Measurements from ENCODE around the gene ASH1L. TPM values are rescaled to one million over a fixed set of nuclear protein-coding genes. Genes with fewer than 3 reads are reported as not detected.
"Not testable (repeated sequence)": the region's sequence is repeated elsewhere in the genome, so short reads cannot be mapped to it uniquely, and the experiment has no call there.

ASH1L gene
- total RNA-seq, 1 donor: 41.6 TPM

DNA sequence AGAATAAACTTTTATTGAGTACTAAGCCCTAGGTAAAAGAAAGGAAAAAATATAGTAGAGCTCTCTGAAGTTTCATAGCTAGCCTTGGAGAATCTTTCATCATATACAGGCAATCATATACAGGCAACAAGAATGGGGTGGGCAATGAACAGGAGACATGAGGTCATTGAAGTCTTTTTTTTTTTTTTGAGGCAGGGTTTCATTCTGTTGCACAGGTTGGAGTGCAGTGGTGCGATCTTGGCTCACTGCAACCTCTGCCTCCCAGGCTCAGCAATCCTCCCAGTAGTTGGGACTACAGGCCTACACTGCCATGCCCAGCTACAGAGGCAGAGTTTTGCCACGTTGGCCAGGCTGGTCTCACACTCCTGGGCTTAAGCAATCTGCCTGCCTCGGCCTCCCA lies 219.8 kb downstream of the ASH1L start:
- Histone ChIP-seq H3K27me3 (ENCODE audit: insufficient read depth, low read length) (no peaks in the 10 kb centered on the region), H3K9me3 (ENCODE audit: low read depth, low read length) (no peaks in the 10 kb centered on the region), H3K4me1 (ENCODE audit: insufficient read depth, low read length) (no peaks in the 10 kb centered on the region), H3K4me3 (ENCODE audit: insufficient read depth, low read length) (no peak overlapping the region), H3K27ac (ENCODE audit: low read depth, low read length) (no peak overlapping the region), H4K20me1 (ENCODE audit: insufficient read depth, low read length) (no peaks in the 10 kb centered on the region), H2AFZ (ENCODE audit: low read length) (no peak overlapping the region), H3K36me3 (ENCODE audit: insufficient read depth, low read length) (peaks cover 78% of the 10 kb centered on the region), H3K79me2 (ENCODE audit: insufficient read depth, low read length) (no peaks in the 10 kb centered on the region), H3K4me2 (ENCODE audit: insufficient read depth, low read length) (no peak overlapping the region)
- no peak for TF ChIP-seq CTCF (IDR thresholded peaks at IDR 0.05; ENCODE audit: extremely low read depth, low read depth, low read length)
- peak; percentile 14 for DNase-seq (ENCODE audit: insufficient read length, low spot score, missing footprints)

GRCh38 chr1:155339515-155340097 lies 223.0 kb downstream of the ASH1L start:
- Histone ChIP-seq H3K36me3 (ENCODE audit: insufficient read depth, low read length) (peaks cover 72% of the 10 kb centered on the region), H3K27me3 (ENCODE audit: insufficient read depth, low read length) (no peaks in the 10 kb centered on the region), H3K9me3 (ENCODE audit: low read depth, low read length) (no peaks in the 10 kb centered on the region), H3K4me1 (ENCODE audit: insufficient read depth, low read length) (no peaks in the 10 kb centered on the region), H3K4me2 (ENCODE audit: insufficient read depth, low read length) (no peak overlapping the region), H3K27ac (ENCODE audit: low read depth, low read length) (no peak overlapping the region), H3K4me3 (ENCODE audit: insufficient read depth, low read length) (no peak overlapping the region), H4K20me1 (ENCODE audit: insufficient read depth, low read length) (no peaks in the 10 kb centered on the region), H3K79me2 (ENCODE audit: insufficient read depth, low read length) (no peaks in the 10 kb centered on the region), H2AFZ (ENCODE audit: low read length) (no peak overlapping the region)
- no peak for DNase-seq (ENCODE audit: insufficient read length, low spot score, missing footprints)
- no peak for TF ChIP-seq CTCF (IDR thresholded peaks at IDR 0.05; ENCODE audit: extremely low read depth, low read depth, low read length)

DNA sequence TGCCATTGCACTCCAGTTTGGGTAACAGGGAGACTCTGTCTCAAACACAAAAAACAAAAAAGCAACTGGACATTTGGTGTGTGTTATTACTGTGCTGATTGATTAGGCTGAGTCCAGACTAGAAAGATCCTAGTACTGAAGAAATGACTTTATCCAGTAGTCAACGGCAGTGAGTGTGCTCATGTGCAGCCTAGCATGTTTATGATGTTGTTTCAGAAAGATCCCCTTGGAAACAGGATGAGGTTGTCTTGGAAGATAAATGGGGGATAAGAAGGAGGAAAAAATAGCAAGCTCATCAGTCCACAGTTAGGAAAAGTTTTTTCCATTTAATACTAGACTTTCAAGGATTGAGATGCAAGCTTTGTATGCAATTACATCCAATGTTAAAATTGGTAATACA lies 227.6 kb downstream of the ASH1L start:
- no peak overlapping the region for H3K27ac ChIP-seq (ENCODE audit: low read depth, low read length)
- no peak overlapping the region for H3K4me3 ChIP-seq (ENCODE audit: insufficient read depth, low read length)
- no peak overlapping the region for H2AFZ ChIP-seq (ENCODE audit: low read length)
- H3K27me3 ChIP-seq (ENCODE audit: insufficient read depth, low read length): no peaks in the 10 kb centered on the region
- H3K79me2 ChIP-seq (ENCODE audit: insufficient read depth, low read length): peaks cover 2% of the 10 kb centered on the region
- TF ChIP-seq CTCF (IDR thresholded peaks at IDR 0.05; ENCODE audit: extremely low read depth, low read depth, low read length): no peak
- no peaks in the 10 kb centered on the region for H3K4me1 ChIP-seq (ENCODE audit: insufficient read depth, low read length)
- DNase-seq (ENCODE audit: insufficient read length, low spot score, missing footprints): no peak
- H3K4me2 ChIP-seq (ENCODE audit: insufficient read depth, low read length): no peak overlapping the region
- H4K20me1 ChIP-seq (ENCODE audit: insufficient read depth, low read length): peaks cover 3% of the 10 kb centered on the region
- peaks cover 60% of the 10 kb centered on the region for H3K36me3 ChIP-seq (ENCODE audit: insufficient read depth, low read length)
- no peaks in the 10 kb centered on the region for H3K9me3 ChIP-seq (ENCODE audit: low read depth, low read length)

DNA sequence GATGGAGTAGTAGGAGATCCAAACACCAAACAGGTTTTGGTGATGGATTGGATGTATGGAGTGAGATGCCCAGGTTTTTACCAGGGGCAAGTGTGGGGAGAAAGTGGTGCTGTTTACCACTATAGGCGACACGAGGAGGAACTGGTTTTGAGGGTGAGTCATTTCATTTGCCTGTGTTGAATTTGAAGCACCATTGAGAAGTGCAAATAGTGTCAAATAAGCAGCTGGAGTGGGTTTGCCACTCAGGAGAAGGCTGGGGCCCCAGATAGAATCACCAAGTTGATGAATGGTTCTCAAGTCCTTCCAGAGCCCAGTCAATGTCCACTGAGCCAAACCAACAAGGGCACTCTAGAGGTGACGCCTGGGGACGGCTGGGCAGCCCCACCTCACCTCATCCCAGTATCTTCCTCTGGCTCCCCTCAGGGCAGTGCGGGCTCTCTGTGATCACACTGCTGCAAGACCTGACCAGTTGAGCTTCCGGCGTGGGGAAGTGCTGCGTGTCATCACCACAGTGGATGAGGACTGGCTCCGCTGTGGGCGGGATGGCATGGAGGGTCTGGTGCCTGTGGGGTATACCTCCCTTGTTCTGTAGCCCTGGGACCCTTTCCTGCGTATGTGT lies 232.5 kb downstream of the ASH1L start:
- H4K20me1 ChIP-seq (ENCODE audit: insufficient read depth, low read length): peaks cover 14% of the 10 kb centered on the region
- H3K27me3 ChIP-seq (ENCODE audit: insufficient read depth, low read length): no peaks in the 10 kb centered on the region
- peaks cover 44% of the 10 kb centered on the region for H3K36me3 ChIP-seq (ENCODE audit: insufficient read depth, low read length)
- H3K4me1 ChIP-seq (ENCODE audit: insufficient read depth, low read length): peaks cover 7% of the 10 kb centered on the region
- DNase-seq (ENCODE audit: insufficient read length, low spot score, missing footprints): peak; percentile 41
- no peak overlapping the region for H3K27ac ChIP-seq (ENCODE audit: low read depth, low read length)
- H2AFZ ChIP-seq (ENCODE audit: low read length): no peak overlapping the region
- no peak for TF ChIP-seq CTCF (IDR thresholded peaks at IDR 0.05; ENCODE audit: extremely low read depth, low read depth, low read length)
- H3K4me2 ChIP-seq (ENCODE audit: insufficient read depth, low read length): no peak overlapping the region
- no peak overlapping the region for H3K4me3 ChIP-seq (ENCODE audit: insufficient read depth, low read length)
- no peaks in the 10 kb centered on the region for H3K9me3 ChIP-seq (ENCODE audit: low read depth, low read length)
- H3K79me2 ChIP-seq (ENCODE audit: insufficient read depth, low read length): peaks cover 22% of the 10 kb centered on the region

DNA sequence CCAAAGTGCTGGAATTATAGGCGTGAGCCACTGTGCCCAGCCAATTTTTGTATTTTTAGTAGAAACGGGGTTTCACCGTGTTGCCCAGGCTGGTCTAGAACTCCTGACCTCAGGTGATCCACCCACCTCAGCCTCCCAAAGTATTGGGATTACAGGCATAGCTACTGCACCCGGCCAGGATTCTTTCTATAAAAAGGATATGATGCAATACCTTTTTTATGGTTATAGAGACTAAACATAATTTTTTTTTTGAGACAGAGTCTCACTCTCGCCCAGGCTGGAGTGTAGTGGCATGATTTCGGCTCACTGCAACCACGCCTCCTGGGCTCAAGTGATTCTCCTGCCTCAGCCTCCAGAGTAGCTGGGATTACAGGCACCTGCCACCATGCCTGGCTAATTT lies 233.7 kb downstream of the ASH1L start:
- DNase-seq (ENCODE audit: insufficient read length, low spot score, missing footprints); H3K27me3 ChIP-seq (ENCODE audit: insufficient read depth, low read length); H3K4me3 ChIP-seq (ENCODE audit: insufficient read depth, low read length); H2AFZ ChIP-seq (ENCODE audit: low read length); H3K4me1 ChIP-seq (ENCODE audit: insufficient read depth, low read length); H3K27ac ChIP-seq (ENCODE audit: low read depth, low read length); H3K4me2 ChIP-seq (ENCODE audit: insufficient read depth, low read length); H3K9me3 ChIP-seq (ENCODE audit: low read depth, low read length): not testable (repeated sequence)
- H3K79me2 ChIP-seq (ENCODE audit: insufficient read depth, low read length): peaks cover 30% of the 10 kb centered on the region
- peaks cover 40% of the 10 kb centered on the region for H3K36me3 ChIP-seq (ENCODE audit: insufficient read depth, low read length)
- H4K20me1 ChIP-seq (ENCODE audit: insufficient read depth, low read length): peaks cover 18% of the 10 kb centered on the region
